ENCODE results near the gene SLC4A7.
"Not testable (repeated sequence)": the region's sequence is repeated elsewhere in the genome, so short reads cannot be mapped to it uniquely, and the experiment has no call there.

Gene SLC4A7

DNA sequence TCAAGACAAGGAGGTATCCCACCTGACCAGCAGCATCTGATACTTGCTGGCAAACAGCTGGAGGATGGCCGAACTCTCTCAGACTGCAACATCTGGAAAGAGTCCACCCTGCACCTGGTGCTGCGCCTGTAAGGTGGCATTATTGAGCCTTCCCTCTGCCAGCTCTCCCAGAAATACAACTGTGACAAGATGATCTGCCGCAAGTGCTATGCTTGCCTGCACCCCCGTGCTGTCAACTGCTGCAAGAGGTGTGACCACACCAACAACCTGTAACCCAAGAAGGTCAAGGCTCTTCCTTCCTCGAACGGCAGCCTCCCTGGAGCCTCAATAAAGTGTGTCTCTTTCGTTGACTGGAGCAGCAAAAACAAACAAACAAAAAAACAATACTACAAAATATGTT is 2.2 kb upstream of the SLC4A7 start:
- DNase-seq, result no peak

DNA sequence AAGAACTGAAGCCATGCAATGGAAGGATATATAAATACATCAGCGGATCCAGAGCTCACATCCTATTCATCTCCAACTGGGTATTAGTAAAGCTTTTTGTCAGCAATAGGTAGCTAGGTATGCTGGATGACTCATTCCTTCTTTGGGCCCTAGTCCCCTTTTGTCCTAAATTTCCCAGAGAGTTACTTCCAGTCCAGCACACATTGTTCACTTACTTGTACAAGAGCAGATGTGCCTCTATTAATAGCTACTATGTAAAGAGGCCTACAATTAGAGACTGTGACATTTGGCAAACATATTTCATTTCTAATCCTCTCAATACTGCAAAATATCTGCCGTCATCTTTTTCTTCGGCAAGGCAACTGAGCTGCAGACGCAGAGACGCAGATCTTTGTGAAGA is 1.7 kb upstream of the SLC4A7 start:
- no peak for DNase-seq

DNA sequence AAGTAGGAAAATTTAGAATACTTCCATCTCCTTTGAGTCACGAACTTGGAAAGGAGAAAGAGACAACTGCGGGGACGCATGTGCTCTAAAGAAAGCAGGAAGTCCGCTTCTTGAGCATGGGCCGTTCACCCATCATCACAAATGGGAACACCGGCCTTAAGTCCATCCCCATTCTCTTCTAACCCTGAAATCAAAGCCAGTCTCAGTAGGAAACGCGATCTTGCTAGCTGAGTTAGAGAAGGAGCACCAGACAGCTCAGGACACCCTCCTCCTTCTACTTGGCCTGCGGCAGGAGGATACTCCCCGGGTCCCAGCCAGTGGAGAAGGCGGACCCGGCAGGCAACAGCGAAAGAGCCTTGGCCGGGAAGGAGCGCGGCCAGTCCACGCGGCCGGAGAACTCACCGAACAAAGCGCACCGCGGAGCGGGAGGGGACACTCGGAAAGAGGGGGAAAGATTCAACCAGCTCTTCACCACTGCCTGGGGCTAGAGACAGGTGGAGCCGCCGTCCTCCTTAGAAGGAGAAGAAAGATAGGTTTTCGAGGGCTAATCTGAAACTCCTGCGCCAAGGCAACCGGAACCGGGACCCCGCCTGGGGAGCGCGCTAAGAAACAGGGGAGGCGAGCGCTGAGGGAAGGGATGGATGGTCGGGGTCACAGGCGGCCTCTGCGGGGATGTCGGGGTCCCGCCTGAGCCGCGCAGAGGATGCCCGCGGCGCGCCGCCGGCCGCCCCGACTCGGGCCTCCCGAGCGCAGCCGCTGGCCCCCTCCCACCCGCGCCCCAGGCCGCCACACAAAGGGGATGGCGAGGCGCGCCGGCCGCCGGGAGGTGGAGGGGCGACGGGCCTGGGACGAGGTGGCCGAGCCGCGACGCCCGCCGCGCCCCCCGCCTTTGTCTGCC is 818 bp downstream of the SLC4A7 start:
- peak; percentile 30 for DNase-seq

DNA sequence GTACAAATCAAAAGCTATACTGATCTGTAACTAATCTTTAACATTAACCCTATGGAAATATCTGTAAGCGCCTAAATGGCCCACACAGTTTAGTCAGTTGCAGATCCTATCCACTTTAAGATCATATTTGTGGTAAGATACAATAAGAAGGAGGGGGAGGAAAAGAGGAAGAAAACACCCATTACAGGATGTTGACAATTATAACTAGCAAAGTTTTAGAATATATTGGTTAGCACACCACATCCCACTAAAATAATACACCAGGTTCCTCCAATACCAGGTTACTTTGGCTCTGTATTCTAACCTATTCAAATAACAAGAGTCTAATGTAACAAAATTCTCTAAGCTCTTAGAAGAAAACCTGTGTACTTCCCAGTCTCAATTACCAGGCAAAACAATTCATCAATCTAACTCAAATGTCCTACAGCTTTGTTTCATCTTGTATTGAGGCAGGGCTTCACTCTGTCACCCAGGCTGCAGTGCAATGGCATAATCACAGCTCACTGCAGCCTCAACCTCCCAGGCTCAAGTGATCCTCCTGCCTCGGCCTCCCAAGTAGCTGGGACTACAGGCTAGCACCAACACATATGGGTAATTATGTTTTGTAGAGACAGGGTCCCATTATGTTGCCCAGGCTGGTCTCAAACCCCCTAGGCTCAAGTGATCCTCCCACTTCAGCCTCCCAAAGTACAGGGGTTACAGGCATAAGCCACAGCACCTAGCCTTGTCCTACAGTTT is 4.2 kb downstream of the SLC4A7 start:
- no peak for DNase-seq

DNA sequence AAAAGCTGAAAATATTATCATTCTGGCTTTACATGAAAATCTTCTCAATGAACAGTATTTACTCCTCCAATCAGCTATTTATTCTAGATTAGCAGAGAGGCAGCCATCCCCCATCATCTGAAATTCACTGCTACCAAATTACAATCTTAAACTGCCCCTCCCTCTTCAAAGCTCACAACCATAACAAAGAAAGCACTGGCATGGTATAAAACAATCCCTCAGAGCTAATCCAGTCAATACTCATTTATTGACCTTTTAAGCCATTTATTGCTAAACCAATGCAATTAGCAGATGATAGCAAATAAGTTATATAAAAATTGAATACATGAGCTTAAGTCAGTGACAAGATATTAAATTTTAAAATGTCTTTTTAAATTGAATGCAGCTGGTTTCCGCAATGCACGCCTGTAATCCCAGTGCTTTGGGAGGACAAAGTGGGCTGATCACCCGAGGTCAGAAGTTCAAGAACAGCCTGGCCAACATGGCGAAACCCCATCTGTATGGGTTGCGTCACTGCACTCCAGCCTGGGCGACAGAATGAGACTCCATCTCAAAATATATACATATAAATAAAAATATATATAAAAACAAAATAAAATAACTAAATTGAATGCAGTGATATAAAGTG is 12.1 kb downstream of the SLC4A7 start:
- no peak for DNase-seq

- DNase-seq, result no peak
Observed at GRCh38 chr3:27468283-27468886, 15.8 kb downstream of the SLC4A7 start.

DNA sequence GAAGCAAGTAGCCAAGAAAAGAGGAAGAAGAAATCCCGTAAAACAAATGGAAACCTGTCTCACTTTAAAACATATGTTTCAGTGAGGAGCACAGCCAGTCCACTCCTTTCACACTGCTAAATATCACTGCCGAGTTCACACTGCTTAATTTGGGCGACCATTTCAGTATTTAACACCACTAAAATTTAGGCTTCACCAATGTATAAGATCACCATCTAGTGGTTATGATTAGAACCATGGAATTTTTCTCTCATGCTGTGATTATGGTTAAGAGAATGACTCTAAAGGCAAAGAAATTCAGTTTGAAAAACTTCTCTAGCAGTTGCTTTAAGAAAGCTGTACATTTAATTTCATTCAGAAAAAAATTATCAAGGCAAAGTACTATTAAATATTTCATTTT is 16.6 kb downstream of the SLC4A7 start:
- DNase-seq, result no peak

DNA sequence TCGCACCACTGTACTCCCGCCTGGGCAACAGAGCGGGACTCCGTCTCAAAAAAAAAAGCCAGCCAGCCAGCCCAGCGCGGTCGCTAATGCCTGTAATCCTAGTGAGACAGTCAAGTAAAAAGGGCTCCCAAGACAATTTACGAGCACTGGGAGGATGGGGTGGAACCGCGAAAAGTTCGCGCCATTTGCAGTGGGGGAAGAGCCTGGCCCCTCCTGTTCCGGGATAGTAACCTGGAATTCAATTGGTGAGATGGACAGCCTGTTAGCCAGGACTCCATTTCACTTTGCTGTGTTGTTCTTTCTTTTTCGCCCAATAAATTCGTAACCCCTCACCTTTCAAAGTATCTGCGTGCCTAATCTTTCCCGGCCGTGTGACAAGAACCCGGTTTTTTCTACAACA is 19.5 kb downstream of the SLC4A7 start:
- no peak for DNase-seq

DNA sequence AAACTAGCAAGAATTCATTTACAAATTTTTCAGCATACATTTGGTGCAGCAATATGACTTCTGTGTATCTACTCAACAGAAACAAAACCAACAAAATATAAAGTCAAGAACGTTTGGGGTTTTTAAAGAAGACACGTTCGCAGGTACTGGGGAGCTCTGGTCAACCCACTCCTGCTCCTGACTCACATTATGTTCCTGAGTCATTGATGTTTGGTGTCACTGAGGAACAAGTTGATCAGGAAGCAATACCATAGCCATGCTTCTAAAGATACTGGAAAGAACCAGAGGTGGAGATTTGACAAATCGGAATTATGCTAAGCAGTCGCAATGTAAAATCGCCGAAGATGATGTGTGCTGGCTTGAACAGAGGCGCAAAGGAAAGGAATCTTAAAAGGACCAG is 22.0 kb downstream of the SLC4A7 start:
- DNase-seq, result no peak

DNA sequence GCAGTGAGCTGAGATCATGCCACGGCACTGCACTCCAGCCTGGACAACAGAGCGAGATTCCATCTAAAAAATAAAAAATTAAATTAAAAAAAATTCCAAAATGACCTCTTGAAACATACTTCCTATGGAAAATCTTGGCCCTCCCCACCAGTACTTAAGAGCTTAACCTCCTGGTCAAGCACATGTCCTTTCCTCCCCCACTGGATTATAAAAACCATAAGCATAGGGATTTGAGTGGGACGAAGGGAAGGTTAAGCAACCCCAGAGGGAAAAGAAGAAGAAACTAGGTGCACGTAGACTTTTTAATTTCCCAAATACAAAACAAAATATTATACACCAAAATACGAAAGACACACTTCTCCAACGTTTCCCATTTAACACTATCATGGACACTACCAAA is 25.3 kb downstream of the SLC4A7 start:
- DNase-seq, result no peak

DNA sequence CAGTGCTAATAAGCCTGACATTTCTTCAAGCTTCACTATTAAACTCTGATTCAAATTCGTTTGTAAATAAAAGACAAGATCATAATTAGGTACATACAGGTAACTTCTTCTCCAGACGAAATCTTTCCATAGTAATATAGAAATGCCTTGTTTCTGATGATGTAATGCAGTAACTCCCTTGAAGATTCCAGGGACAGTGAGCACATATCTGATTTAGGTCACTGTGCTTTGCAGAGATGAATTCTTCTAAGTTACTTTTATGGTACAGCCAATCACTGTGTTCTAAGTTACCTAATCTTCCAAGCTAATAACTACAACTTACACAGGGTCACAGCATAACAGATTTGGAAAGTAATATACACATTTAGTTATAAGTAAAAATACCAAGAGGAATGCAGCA is 27.6 kb downstream of the SLC4A7 start:
- DNase-seq, result no peak

DNA sequence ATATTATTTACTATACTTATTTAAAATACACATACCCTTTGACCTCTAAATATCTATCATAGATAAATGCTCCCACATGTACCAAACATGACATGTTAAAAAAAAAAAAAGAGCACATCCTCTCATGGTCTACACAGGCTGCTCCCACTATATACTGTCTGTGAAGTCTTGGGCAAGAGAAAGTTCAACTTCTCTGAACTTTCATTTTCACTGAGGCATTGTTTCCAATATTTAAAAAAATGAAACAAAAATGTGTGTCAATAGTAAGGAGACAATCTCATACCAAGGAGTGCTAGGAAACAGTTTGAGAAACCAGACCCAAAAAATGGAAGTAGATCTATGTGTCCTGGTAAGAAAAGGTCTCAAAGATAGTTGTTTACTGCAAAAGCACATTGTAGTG is 29.3 kb downstream of the SLC4A7 start:
- no peak for DNase-seq

DNA sequence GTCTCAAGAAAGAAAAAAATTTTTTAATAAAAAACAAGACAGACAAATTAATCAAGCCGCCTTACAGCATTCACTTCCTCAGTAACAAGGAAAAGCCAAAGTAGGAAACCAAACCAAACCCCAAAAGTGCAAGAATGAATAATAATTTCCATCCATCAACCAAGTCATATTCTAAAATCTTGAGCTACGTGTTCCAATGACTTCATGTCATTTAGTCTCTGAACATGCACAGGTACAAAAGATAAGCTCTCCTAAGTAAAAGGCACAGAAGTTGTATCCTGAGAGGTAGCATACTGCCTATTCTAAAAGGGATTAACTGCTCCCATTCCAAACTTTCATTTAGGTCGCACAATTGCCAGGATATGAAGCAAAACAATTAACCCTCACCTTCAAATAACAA is 29.7 kb downstream of the SLC4A7 start:
- DNase-seq, result no peak

DNA sequence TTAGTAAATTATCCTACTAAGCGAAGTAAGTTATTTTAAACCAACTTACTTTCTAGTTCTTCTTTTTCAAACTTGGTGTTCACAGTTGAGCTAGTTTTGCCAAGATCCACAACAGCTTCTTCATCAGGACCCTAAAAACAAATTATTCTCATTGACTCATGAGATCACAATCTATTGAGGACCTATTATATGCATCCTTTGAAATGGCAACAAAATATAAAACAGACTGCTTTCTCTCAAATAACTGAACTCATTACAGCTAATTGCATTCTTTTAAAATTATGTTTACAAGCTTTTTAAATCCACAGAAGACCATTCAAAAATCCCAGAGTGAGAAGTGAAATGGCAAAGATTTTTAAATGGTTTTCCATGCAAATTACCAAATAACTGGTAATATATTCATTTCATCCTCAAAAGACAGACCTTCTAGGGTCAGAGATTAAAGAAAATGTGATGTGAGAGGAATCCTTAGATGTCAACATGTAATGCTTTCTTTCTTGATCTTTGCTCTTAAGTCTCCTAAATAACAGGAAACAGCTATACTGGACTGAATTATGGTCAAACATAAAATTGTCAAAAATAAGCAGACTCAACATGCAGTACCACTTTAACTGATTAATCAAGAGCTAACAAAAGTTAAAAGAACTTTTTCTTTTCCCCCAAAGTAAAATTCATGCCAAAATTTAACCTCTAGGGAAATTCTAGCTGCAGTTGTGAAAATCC is 31.7 kb downstream of the SLC4A7 start:
- DNase-seq, result no peak

- no peak for DNase-seq
Observed at GRCh38 chr3:27451842-27452241, 32.3 kb downstream of the SLC4A7 start.

GRCh38 chr3:27451251-27451650 is 32.9 kb downstream of the SLC4A7 start:
- DNase-seq, result no peak

- no peak for DNase-seq
Observed at GRCh38 chr3:27449530-27450150, 34.5 kb downstream of the SLC4A7 start.

DNA sequence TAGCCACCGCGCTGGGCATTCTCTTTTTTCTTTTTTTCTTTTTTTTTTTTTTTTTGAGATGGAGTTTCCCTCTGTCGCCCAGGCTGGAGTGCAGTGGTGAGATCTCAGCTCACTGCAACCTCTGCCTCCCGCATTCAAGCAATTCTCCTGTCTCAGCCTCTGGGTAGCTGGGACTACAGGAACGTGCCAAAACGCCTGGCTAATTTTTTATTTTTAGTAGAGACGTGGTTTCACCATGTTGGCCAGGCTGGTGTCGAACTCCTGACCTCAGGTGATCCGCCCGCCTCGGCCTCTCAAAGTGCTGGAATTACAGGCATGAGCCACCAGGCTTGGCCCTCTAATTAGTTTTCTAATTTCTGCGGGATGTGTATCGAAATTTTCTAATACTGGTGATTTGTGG is 41.2 kb downstream of the SLC4A7 start:
- not testable (repeated sequence) for DNase-seq

- DNase-seq, result not testable (repeated sequence)
Observed at GRCh38 chr3:27438352-27438751, 45.8 kb downstream of the SLC4A7 start.

- peak; percentile 51 for DNase-seq
Observed at GRCh38 chr3:27431116-27431515, 53.1 kb downstream of the SLC4A7 start.

DNA sequence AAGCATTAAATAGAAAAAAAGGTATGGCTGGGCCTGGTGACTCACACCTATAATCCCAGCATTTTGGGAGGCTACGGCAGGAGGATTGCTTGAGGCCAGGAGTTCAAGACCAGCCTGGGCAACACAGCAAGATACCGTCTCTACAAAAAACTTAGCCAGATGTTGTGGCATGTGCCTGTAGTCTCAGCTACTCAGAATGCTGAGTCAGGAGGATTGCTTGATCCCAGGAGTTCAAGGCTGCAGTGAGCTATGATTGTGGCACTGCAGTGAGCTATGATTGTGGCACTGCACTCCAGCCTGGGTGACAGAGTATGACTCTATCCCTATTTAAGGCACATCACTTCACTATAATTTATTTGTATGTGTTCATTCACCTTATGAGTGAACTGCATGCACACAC is 54.3 kb downstream of the SLC4A7 start:
- DNase-seq, result no peak

GRCh38 chr3:27428446-27428845 is 55.7 kb downstream of the SLC4A7 start:
- DNase-seq, result no peak
